GM13977 (cell line): Measurements from ENCODE around the gene DMD.

Experiments used
- DNase-seq: peaks from one replicate; pipeline ENCODE4 v3.0.0; 2012; ENCODE audit warnings: low spot score
- CTCF ChIP-seq: IDR thresholded peaks from 2 replicates; pipeline ENCODE4 v1.5.1; 2012; ENCODE audit warnings: mild to moderate bottlenecking, control low read depth; ENCODE audit not compliant: insufficient read depth; ENCODE audit errors: extremely low read depth, missing control alignments
- in situ Hi-C: fragments of 300-500 bp; cut with MboI; formaldehyde crosslinking; loops from one replicate; pipeline ENCODE4 v1.12.0; 2022; ENCODE audit warnings: low sequenced_read_pairs, low pct_unique_long_range_greater_than_20kb, mixed read lengths, inconsistent platforms; ENCODE audit not compliant: unreplicated experiment

Gene DMD

DNA sequence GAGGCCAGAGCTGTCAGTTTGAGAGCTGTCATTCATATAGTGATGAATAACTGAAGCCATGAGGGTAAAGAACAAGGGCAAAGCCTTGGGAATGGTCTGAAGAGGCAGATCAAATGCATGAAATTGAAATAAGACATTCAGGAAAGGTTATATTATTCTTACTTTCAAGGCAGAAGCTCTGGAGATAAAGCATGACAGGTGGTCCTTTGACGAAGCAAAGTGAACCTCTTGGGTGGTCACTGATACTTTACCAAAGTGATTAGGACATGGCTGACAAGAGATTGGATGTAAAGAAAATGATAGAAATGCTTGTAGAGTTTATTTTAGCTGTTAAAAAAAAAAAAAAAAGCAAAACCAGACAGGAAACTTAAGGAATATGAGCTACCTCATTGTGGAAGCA is 1505.5 kb downstream of the DMD start:
- no peak for TF ChIP-seq CTCF
- no peak for DNase-seq
- in situ Hi-C loops: no loop called here

GRCh38 chrX:31704938-31705337 is 1506.4 kb downstream of the DMD start:
- TF ChIP-seq CTCF: no peak
- in situ Hi-C loops: no loop called here
- DNase-seq: no peak

GRCh38 chrX:31702222-31702621 is 1509.1 kb downstream of the DMD start:
- in situ Hi-C loops: no loop called here
- TF ChIP-seq CTCF: no peak
- no peak for DNase-seq

DNA sequence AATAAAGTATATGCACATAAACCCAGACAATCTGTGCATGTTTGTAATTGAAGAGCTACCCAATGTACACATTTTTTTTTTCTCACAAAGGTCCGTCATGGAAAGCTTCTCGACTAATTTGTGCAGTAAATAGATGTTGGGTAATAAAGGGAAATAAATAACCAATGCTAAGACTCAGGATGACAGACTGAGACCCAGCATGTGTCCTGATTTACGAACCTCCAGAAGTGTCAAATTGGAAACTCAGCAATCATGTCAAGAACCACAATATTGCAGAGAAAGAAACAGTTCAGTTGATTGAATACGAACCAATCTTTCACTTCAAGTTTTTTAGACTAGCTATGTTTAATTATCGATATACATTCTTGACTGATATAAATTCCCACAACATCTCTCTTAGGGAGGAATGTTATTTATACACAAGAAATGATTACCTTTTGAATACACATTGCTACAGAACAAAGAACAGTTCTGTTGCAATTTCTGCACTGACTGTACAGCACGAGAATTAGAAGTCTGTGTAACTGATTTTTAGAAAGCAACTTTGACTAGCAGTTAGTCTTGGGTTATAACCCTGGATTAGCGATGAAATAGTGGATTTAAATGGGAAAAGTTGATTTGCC is 1513.9 kb downstream of the DMD start:
- TF ChIP-seq CTCF: no peak
- in situ Hi-C loops: no loop called here
- DNase-seq: no peak

DNA sequence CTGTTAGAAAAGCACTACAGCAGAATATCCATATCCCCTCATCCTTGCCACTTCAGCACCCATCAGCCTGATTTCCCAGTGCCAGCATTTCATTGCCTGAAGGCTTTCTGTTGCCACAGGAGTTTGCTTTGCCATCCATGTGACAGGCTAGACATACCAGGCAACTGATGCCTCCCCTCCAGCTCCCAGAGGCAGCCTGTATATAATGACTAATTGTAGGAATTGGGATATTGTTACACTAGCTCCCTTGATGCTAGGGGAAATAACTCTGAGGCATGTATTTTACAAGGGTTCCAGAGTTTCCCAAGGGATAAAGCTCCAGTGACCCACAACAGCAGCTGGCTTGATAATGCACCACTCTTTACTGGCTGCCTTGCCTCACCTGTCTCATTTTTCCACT is 1531.5 kb downstream of the DMD start:
- TF ChIP-seq CTCF: no peak
- no peak for DNase-seq
- in situ Hi-C loops: no loop called here

DNA sequence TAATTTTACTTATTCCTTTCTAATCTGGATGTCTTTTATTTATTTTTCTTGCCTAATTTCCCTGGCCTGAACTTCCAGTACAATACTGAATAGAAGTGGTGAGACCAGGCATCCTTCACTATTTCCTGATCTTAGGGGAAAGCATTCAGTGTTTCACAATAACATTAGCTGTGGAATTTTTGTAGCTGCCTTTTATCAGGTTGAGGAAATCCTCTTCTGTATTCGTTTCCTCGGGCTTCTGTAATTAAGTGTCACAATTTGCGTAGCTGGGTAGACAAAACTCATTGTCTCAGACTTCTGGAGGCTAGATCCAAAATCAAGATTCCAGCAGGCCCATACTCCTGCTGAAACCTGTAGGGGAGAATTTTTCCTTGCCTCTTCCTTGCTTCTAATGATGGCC is 1541.1 kb downstream of the DMD start:
- DNase-seq: no peak
- in situ Hi-C loops: loop anchor here (25.0 kb wide), 3 partner anchors 383 to 633 kb away; no protein-coding TSS in a partner anchor
- TF ChIP-seq CTCF: no peak

- DNase-seq: no peak
- in situ Hi-C loops: loop anchor here (25.0 kb wide), 3 partner anchors 378 to 628 kb away; no protein-coding TSS in a partner anchor
- no peak for TF ChIP-seq CTCF
Measured at GRCh38 chrX:31665454-31665853, 1545.9 kb downstream of the DMD start.
